ENCODE measurements around the gene SETD5. TPM values are rescaled to one million over a fixed set of nuclear protein-coding genes. Genes with fewer than 3 reads are reported as not detected.
A peak's percentile ranks its signal among the peaks of the same experiment; 100 is the strongest.

SETD5 gene
- total RNA-seq, 2 experiments from 2014 or later: 146 to 149 TPM

GRCh38 chr3:9501226-9501625 lies 103.8 kb downstream of the SETD5 start:
- POLR2A ChIA-PET: no interaction called here
- no peak for ATAC-seq (ENCODE audit: low read depth)
- DNase-seq: no peak
- no peaks in the 10 kb centered on the region for H3K36me3 Mint-ChIP-seq
- peaks cover 37% of the 10 kb centered on the region for H3K27me3 Mint-ChIP-seq
- no peaks in the 10 kb centered on the region for H3K9me3 Mint-ChIP-seq
- H3K4me3 Mint-ChIP-seq: no peak overlapping the region
- H3K4me1 Mint-ChIP-seq: peaks cover 2% of the 10 kb centered on the region
- no peak overlapping the region for H3K27ac Mint-ChIP-seq

GRCh38 chr3:9503283-9503682 lies 105.9 kb downstream of the SETD5 start:
- Mint-ChIP-seq H3K27ac (no peak overlapping the region), H3K4me1 (peaks cover 2% of the 10 kb centered on the region), H3K36me3 (no peaks in the 10 kb centered on the region), H3K27me3 (peaks cover 39% of the 10 kb centered on the region), H3K4me3 (no peak overlapping the region), H3K9me3 (no peaks in the 10 kb centered on the region)
- peak; percentile 46 for ATAC-seq (ENCODE audit: low read depth)
- POLR2A ChIA-PET: no interaction called here
- DNase-seq: peak; percentile 79

- no peaks in the 10 kb centered on the region for H3K36me3 Mint-ChIP-seq
- POLR2A ChIA-PET: no interaction called here
- no peaks in the 10 kb centered on the region for H3K4me1 Mint-ChIP-seq
- no peaks in the 10 kb centered on the region for H3K9me3 Mint-ChIP-seq
- H3K27ac Mint-ChIP-seq: no peak overlapping the region
- no peak for DNase-seq
- ATAC-seq (ENCODE audit: low read depth): no peak
- H3K4me3 Mint-ChIP-seq: no peak overlapping the region
- peaks cover 16% of the 10 kb centered on the region for H3K27me3 Mint-ChIP-seq
Measured at GRCh38 chr3:9507586-9508578, 110.5 kb downstream of the SETD5 start.

- Mint-ChIP-seq H3K4me3 (no peak overlapping the region), H3K27ac (no peak overlapping the region), H3K36me3 (no peaks in the 10 kb centered on the region), H3K27me3 (peaks cover 16% of the 10 kb centered on the region), H3K4me1 (no peaks in the 10 kb centered on the region), H3K9me3 (no peaks in the 10 kb centered on the region)
- ATAC-seq (ENCODE audit: low read depth): no peak
- no peak for DNase-seq
- POLR2A ChIA-PET: no interaction called here
Measured at GRCh38 chr3:9508781-9509180, 111.4 kb downstream of the SETD5 start.

DNA sequence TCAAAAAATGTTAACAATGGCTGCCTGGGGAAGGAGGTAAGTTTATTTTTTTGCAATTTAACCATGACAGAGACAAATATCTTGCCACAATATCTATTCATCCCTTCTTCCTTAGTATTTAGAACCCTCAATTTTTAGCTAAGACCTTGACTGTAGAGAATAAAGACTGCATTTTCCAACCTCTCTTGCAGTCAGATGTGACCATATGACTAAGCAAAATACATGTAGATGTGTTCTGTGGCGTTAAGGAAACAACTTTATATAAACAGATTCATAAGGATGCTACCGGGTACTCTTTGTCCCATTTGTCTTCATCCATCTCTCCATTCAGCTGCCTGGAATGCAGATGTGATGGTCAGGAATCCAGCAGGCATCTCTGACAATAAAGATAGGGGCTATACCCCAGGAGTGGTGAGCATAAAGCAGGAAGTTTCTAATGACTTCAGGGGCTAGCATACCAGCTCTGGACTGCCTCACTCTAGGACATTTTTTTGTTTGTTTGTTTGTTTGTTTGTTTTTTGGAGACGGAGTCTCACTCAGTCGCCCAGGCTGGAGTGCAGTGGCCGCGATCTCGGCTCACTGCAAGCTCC lies 115.1 kb downstream of the SETD5 start:
- no peaks in the 10 kb centered on the region for H3K4me1 Mint-ChIP-seq
- ATAC-seq (ENCODE audit: low read depth) (no peak), DNase-seq (no peak)
- no peaks in the 10 kb centered on the region for H3K9me3 Mint-ChIP-seq
- H3K27me3 Mint-ChIP-seq: peaks cover 13% of the 10 kb centered on the region
- POLR2A ChIA-PET: no interaction called here
- H3K36me3 Mint-ChIP-seq: no peaks in the 10 kb centered on the region
- H3K27ac Mint-ChIP-seq: no peak overlapping the region
- no peak overlapping the region for H3K4me3 Mint-ChIP-seq

DNA sequence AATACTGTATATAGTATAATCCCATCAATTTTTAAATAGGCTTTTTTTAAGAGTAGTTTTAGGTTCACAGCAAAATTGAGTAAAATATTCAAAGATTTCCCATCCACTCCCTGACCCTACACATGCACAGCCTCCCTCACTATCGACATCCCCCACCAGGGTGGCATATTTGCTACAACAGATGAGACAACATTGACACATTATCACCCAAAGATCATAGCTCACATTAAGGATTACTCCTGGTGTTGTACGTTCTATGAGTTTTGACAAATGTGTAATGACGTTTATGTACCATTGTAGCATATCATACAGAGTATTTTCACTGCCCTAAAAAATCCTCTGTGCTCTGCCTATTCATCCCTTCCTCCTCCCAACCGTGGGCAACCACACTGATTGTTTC lies 116.9 kb downstream of the SETD5 start:
- H3K27ac Mint-ChIP-seq: no peak overlapping the region
- no peak for DNase-seq
- H3K9me3 Mint-ChIP-seq: no peaks in the 10 kb centered on the region
- POLR2A ChIA-PET: no interaction called here
- H3K27me3 Mint-ChIP-seq: peaks cover 17% of the 10 kb centered on the region
- H3K4me1 Mint-ChIP-seq: no peaks in the 10 kb centered on the region
- no peaks in the 10 kb centered on the region for H3K36me3 Mint-ChIP-seq
- H3K4me3 Mint-ChIP-seq: no peak overlapping the region
- ATAC-seq (ENCODE audit: low read depth): no peak

GRCh38 chr3:9514956-9515355 lies 117.5 kb downstream of the SETD5 start:
- Mint-ChIP-seq H3K27ac (no peak overlapping the region), H3K9me3 (no peaks in the 10 kb centered on the region), H3K4me1 (no peaks in the 10 kb centered on the region), H3K27me3 (peaks cover 20% of the 10 kb centered on the region), H3K4me3 (no peak overlapping the region), H3K36me3 (no peaks in the 10 kb centered on the region)
- DNase-seq (no peak), ATAC-seq (ENCODE audit: low read depth) (no peak)
- POLR2A ChIA-PET: no interaction called here

- Mint-ChIP-seq H3K27me3 (peaks cover 28% of the 10 kb centered on the region), H3K4me3 (no peak overlapping the region), H3K4me1 (no peaks in the 10 kb centered on the region), H3K36me3 (no peaks in the 10 kb centered on the region), H3K27ac (no peak overlapping the region), H3K9me3 (no peaks in the 10 kb centered on the region)
- POLR2A ChIA-PET: no interaction called here
- DNase-seq (no peak), ATAC-seq (ENCODE audit: low read depth) (no peak)
Measured at GRCh38 chr3:9525078-9525477, 127.7 kb downstream of the SETD5 start.

Other genes with a start within 250 kb of the SETD5 start
- 1 to 10 TPM; 4.9 to 5.5 TPM for gene SRGAP3, start 148.0 kb upstream of the SETD5 start, total RNA-seq
- gene THUMPD3, start 34.6 kb upstream of the SETD5 start, total RNA-seq: 10 to 100 TPM; 46.6 to 49.9 TPM
- not detected for gene LHFPL4, start 156.2 kb downstream of the SETD5 start, total RNA-seq

Data from activated naive CD8-positive, alpha-beta T cell treated with anti-CD3 and anti-CD28 coated beads, Interleukin-2, amount 10 ng/mL, durations not matched to agents 7 days and 5 days (primary cell).